Cardiac fibroblast (primary cell): ENCODE data around the gene OR52H1.

Source experiments
- DNase-seq, 2 donors: peaks; one replicate each; pipeline versions ENCODE4 v3.0.0 to v3.0.0-alpha.2; 2010; ENCODE audit warnings: low read depth in 2 of 2
- H3K4me3 ChIP-seq, 2 donors: replicated peaks in 1 of 2; 1 replicate in 1 of 2; 2 replicates in 1 of 2; pipeline ENCODE4 v1.5.1; 2011; ENCODE audit warnings: low read depth in 2 of 2, low read length in 2 of 2, mild to moderate bottlenecking in 2 of 2, moderate library complexity in 1 of 2
- TF ChIP-seq, protein P1 (sequence below): IDR thresholded peaks from one replicate; pipeline ENCODE4 v1.5.1; 2011; ENCODE audit warnings: low read depth, mild to moderate bottlenecking, low read length, inconsistent platforms

OR52H1 gene

GRCh38 chr11:5556596-5557188 is 8.4 kb upstream of the OR52H1 start:
- DNase-seq = no peak
- TF ChIP-seq, protein P1, sequence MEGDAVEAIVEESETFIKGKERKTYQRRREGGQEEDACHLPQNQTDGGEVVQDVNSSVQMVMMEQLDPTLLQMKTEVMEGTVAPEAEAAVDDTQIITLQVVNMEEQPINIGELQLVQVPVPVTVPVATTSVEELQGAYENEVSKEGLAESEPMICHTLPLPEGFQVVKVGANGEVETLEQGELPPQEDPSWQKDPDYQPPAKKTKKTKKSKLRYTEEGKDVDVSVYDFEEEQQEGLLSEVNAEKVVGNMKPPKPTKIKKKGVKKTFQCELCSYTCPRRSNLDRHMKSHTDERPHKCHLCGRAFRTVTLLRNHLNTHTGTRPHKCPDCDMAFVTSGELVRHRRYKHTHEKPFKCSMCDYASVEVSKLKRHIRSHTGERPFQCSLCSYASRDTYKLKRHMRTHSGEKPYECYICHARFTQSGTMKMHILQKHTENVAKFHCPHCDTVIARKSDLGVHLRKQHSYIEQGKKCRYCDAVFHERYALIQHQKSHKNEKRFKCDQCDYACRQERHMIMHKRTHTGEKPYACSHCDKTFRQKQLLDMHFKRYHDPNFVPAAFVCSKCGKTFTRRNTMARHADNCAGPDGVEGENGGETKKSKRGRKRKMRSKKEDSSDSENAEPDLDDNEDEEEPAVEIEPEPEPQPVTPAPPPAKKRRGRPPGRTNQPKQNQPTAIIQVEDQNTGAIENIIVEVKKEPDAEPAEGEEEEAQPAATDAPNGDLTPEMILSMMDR = no peak
- H3K4me3 ChIP-seq = no peak overlapping the region

DNA sequence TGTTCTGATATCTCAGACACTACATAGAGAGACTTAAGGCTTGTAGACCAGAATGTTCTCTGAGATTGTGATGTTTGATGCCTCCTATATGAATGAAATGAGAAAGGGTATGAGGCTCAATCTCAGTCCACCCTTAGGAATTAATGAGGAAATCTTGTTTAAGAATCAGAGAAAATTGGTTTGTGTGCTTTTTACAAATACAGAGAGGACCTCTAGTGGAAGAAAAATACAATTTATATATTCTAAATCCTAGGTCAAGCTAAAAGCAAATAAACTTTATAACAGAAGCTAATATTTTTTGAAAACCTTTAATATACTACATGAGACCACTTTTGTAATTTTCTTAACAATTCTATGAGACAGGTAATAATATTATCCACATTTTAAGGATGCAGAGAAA is 5.0 kb upstream of the OR52H1 start:
- TF ChIP-seq, protein P1 = peak; percentile 11
- no peak for DNase-seq
- no peak overlapping the region for H3K4me3 ChIP-seq

- peak; percentile 9 to 83 for DNase-seq
- H3K4me3 ChIP-seq = no peak overlapping the region
- TF ChIP-seq, protein P1 = no peak
Observed at GRCh38 chr11:5550440-5551095, 2.2 kb upstream of the OR52H1 start.

DNA sequence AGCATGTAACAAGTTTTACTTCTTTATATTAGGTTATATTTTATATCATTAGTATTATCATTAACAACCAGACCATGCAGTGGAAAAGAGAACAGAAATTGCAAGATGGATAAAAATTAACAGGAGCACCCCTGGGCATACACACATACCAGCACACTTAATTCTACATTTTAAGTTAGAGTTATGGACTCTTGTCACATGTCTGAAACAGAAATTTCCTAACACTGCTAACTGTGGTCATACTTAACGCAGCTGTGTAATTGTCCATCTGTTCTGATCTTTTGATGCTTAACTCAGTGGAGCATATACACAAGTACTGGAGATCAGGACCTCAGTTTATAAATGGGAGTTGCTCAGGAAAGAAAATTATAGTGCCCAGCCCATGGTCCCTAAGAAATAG is 358 bp downstream of the OR52H1 start:
- no peak overlapping the region for H3K4me3 ChIP-seq
- TF ChIP-seq, protein P1 = no peak
- DNase-seq = no peak

GRCh38 chr11:5546457-5546856 is 1.9 kb downstream of the OR52H1 start:
- TF ChIP-seq, protein P1 = no peak
- H3K4me3 ChIP-seq = no peak overlapping the region
- no peak for DNase-seq

DNA sequence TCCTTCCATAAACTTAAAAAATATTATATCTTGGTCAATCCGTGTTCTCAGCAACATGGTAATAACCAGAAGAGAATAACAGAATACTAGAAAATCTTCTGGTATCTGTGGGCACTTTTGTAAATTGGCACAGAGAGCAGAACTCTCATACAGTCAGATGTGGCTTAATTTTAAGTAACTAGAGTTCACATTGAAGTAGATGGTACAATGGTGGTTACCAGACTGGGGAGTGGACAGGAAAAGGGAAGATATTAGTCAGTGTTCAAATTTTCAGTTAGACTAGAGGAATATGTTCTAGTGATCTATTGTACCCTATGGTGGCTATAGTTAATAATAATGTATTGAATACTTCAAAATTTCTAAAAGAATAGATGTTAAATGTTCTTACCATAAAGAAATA is 6.9 kb downstream of the OR52H1 start:
- DNase-seq = no peak
- H3K4me3 ChIP-seq = no peak overlapping the region
- TF ChIP-seq, protein P1 = no peak
